CD4-positive, CD25-positive, alpha-beta regulatory T cell (primary cell): Measurements from ENCODE around the gene CCDC136. TPM values are rescaled to one million over a fixed set of nuclear protein-coding genes. Genes with fewer than 3 reads are reported as not detected.

Experiments used
- ATAC-seq, 2 donors: fragments of 150-1000 bp; cut with Tn5 transposase; one replicate each; pipeline ENCODE4 v1.10.0; 2021; ENCODE audit warnings: low read depth in 2 of 2, moderate number of reproducible peaks in 2 of 2, moderate library complexity in 1 of 2
- DNase-seq, 3 donors: peaks; one replicate each; pipeline versions ENCODE4 v3.0.0 to v3.0.0-alpha.2; 2012 to 2022; ENCODE audit warnings: mixed read lengths in 1 of 3
- H3K27ac ChIP-seq: one replicate; pipeline ENCODE4 v1.7.0; 2013; ENCODE audit warnings: mild to moderate bottlenecking, low read length; ENCODE audit not compliant: insufficient read depth, poor library complexity, severe bottlenecking
- H3K27me3 ChIP-seq: one replicate; pipeline ENCODE4 v1.7.0; 2013; ENCODE audit warnings: low read length; ENCODE audit not compliant: control insufficient read depth, insufficient read depth
- H3K36me3 ChIP-seq: one replicate; pipeline ENCODE4 v1.7.0; 2013; ENCODE audit warnings: mild to moderate bottlenecking, low read length, moderate library complexity; ENCODE audit not compliant: control insufficient read depth, insufficient read depth
- H3K4me1 ChIP-seq: 2 replicates; pipeline ENCODE4 v1.7.0; 2013; ENCODE audit warnings: mild to moderate bottlenecking, low read length; ENCODE audit not compliant: insufficient read depth, control insufficient read depth, poor library complexity, severe bottlenecking
- H3K4me3 ChIP-seq: one replicate; pipeline ENCODE4 v1.7.0; 2013; ENCODE audit warnings: low read depth, mild to moderate bottlenecking, low read length, moderate library complexity
- H3K9me3 ChIP-seq, 2 experiments: 1 replicate in 1 of 2; 2 replicates in 1 of 2; pipeline ENCODE4 v1.7.0; 2013; ENCODE audit warnings: low read length in 2 of 2, mild to moderate bottlenecking in 1 of 2, moderate library complexity in 1 of 2; ENCODE audit not compliant: control insufficient read depth in 2 of 2
- H3K27ac Mint-ChIP-seq, 3 donors: one replicate each; pipeline ENCODE4 v1.8.0; 2020 to 2022; ENCODE audit warnings: mild to moderate bottlenecking in 3 of 3, mixed read lengths in 3 of 3, moderate library complexity in 2 of 3
- H3K27me3 Mint-ChIP-seq: one replicate; pipeline ENCODE4 v1.8.0; 2022; ENCODE audit warnings: mild to moderate bottlenecking, mixed read lengths
- H3K36me3 Mint-ChIP-seq: one replicate; pipeline ENCODE4 v1.8.0; 2020; ENCODE audit warnings: mixed read lengths
- H3K4me1 Mint-ChIP-seq, 4 donors: one replicate each; pipeline ENCODE4 v1.8.0; 2020 to 2022; ENCODE audit warnings: mixed read lengths in 4 of 4, mild to moderate bottlenecking in 1 of 4
- H3K4me3 Mint-ChIP-seq, 4 donors: one replicate each; pipeline ENCODE4 v1.8.0; 2020 to 2022; ENCODE audit warnings: mild to moderate bottlenecking in 4 of 4, mixed read lengths in 4 of 4, moderate library complexity in 3 of 4
- H3K9me3 Mint-ChIP-seq, 7 donors: one replicate each; pipeline ENCODE4 v1.8.0; 2020 to 2022; ENCODE audit warnings: mixed read lengths in 7 of 7, mild to moderate bottlenecking in 3 of 7, moderate library complexity in 2 of 7
- polyA plus RNA-seq, 4 donors: library from polyadenylated mRNA; unstranded; fragments of 300-500 nt; fragmentation: Illumina TruSeq; gene quantifications; one replicate each; pipeline ENCODE4 v1.2.3, GENCODE V29; 2021
- total RNA-seq: library from RNA; stranded (reverse); gene quantifications from one replicate; pipeline ENCODE4 v1.2.3, GENCODE V29; 2022

The CCDC136 gene
- total and polyA plus RNA-seq, 5 donors from 2014 or later, result 0.48 to 14.1 (median 1.5) TPM

DNA sequence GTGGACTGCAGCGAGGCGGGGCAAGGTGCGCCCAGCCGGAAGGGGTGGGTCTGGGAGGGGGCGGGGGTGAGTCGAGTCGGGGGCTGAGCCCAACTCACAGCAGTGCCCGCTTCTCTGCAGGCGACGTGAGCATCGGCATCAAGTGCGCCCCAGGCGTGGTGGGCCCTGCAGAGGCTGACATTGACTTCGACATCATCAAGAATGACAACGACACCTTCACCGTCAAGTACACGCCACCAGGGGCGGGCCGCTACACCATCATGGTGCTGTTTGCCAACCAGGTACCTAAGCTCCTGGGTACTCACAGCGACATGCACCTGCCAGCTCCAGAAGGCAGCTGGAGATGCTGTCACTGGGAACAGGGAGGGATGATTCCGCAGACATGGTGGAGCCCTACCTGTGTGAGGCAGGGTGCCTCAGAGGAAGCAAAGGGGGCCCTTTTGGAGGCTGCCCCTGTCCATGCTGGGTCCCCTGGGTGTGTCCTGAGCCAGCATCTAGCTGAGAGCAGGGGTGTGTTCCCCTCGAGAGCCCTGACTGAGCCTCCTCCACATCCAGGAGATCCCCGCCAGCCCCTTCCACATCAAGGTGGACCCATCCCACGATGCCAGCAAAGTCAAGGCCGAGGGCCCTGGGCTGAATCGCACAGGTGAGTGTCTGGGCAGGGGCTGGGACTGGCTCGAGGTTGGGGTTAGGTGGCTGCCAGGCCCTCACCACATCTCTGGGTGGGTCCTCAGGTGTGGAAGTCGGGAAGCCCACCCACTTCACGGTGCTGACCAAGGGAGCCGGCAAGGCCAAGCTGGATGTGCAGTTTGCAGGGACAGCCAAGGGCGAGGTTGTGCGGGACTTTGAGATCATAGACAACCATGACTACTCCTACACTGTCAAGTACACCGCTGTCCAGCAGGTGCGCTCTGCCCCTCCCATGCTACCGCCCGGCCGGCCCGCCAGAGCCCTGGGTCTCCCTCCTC is 51.2 kb downstream of the CCDC136 start:
- Histone ChIP-seq H3K4me3 (no peak overlapping the region), H3K9me3 (no peaks in the 10 kb centered on the region), H3K27me3 (no peaks in the 10 kb centered on the region), H3K27ac (no peak overlapping the region), H3K4me1 (peaks cover 3% of the 10 kb centered on the region), H3K36me3 (no peaks in the 10 kb centered on the region)
- Mint-ChIP-seq H3K4me1 (peaks cover 0 to 3% (median 0%) of the 10 kb centered on the region in 4 donors), H3K36me3 (no peaks in the 10 kb centered on the region), H3K27ac (no peak overlapping the region), H3K27me3 (no peaks in the 10 kb centered on the region), H3K4me3 (no peak overlapping the region), H3K9me3 (no peaks in the 10 kb centered on the region)
- ATAC-seq, result no peak
- no peak for DNase-seq

DNA sequence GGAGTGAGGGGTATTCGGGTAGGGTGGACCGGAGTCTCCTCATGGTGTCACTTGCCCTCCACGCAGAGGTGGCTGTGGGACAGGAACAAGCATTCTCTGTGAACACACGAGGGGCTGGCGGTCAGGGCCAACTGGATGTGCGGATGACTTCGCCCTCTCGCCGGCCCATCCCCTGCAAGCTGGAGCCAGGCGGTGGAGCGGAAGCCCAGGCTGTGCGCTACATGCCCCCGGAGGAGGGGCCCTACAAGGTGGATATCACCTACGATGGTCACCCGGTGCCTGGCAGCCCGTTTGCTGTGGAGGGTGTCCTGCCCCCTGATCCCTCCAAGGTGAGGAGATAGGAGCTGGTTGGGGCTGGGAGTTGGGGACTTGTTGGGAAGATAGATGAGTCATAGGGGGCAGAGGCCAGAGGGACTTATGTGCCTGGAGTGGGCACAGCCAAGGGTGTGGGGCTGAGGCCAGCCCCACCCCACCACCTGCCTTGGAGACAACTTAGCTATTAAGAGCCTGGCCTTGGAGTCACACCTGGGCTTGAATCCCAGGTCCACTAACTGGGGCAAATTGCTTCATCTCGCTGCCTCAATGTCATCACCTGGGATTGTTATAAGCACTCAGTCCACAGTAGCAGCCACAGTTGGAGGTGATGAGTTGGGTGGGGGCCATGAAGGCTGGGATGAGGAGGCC is 52.3 kb downstream of the CCDC136 start:
- no peak overlapping the region for H3K4me3 Mint-ChIP-seq
- H3K4me1 Mint-ChIP-seq, result peaks cover 0 to 3% (median 0%) of the 10 kb centered on the region in 4 donors
- H3K9me3 ChIP-seq, result no peaks in the 10 kb centered on the region
- no peak overlapping the region for H3K4me3 ChIP-seq
- no peaks in the 10 kb centered on the region for H3K36me3 Mint-ChIP-seq
- peaks cover 3% of the 10 kb centered on the region for H3K4me1 ChIP-seq
- no peaks in the 10 kb centered on the region for H3K36me3 ChIP-seq
- no peaks in the 10 kb centered on the region for H3K27me3 Mint-ChIP-seq
- no peaks in the 10 kb centered on the region for H3K27me3 ChIP-seq
- H3K9me3 Mint-ChIP-seq, result no peaks in the 10 kb centered on the region
- H3K27ac ChIP-seq, result no peak overlapping the region
- H3K27ac Mint-ChIP-seq, result peak overlapping the region in 1 of 3 donors; percentile 60
- DNase-seq, result no peak
- no peak for ATAC-seq

DNA sequence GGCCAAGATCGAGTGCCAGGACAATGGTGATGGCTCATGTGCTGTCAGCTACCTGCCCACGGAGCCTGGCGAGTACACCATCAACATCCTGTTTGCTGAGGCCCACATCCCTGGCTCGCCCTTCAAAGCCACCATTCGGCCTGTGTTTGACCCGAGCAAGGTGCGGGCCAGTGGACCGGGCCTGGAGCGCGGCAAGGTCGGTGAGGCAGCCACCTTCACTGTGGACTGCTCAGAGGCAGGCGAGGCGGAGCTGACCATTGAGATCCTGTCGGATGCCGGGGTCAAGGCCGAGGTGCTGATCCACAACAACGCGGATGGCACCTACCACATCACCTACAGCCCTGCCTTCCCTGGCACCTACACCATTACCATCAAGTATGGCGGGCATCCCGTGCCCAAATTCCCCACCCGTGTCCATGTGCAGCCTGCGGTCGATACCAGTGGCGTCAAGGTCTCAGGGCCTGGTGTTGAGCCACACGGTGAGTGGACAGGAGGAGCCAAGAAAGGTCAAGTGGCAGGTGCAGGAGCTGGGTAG is 53.1 kb downstream of the CCDC136 start:
- no peaks in the 10 kb centered on the region for H3K36me3 Mint-ChIP-seq
- DNase-seq, result no peak
- Histone ChIP-seq H3K27me3 (no peaks in the 10 kb centered on the region), H3K9me3 (no peaks in the 10 kb centered on the region), H3K4me1 (peaks cover 3% of the 10 kb centered on the region), H3K36me3 (no peaks in the 10 kb centered on the region), H3K4me3 (no peak overlapping the region), H3K27ac (no peak overlapping the region)
- H3K4me1 Mint-ChIP-seq, result peaks cover 0 to 3% (median 0%) of the 10 kb centered on the region in 4 donors
- ATAC-seq, result no peak
- no peaks in the 10 kb centered on the region for H3K9me3 Mint-ChIP-seq
- H3K27ac Mint-ChIP-seq, result peak overlapping the region in 1 of 3 donors; percentile 38
- no peak overlapping the region for H3K4me3 Mint-ChIP-seq
- H3K27me3 Mint-ChIP-seq, result no peaks in the 10 kb centered on the region

DNA sequence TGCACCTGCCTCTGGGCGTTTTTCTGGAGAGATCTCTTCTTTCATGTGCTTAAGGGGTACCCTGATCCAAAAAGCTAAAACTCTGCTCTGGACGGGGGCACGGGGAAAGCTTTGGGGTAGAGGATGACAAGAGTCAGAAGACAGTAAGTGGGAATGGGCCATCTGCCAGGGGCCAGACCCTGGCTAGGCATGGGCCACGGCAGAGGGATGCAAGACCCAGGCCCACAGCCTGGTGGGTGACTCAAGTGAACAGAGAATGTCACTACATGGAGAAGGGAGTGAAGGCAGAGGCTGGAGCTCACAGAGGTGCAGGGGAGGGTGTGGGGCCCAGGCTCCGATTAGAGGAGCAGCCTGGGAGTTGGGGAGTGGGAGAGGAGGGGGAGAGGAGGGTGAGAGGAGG is 53.7 kb downstream of the CCDC136 start:
- Histone ChIP-seq H3K36me3 (no peaks in the 10 kb centered on the region), H3K27ac (no peak overlapping the region), H3K27me3 (no peaks in the 10 kb centered on the region), H3K4me1 (peaks cover 3% of the 10 kb centered on the region), H3K4me3 (no peak overlapping the region), H3K9me3 (no peaks in the 10 kb centered on the region)
- Mint-ChIP-seq H3K4me3 (no peak overlapping the region), H3K27ac (no peak overlapping the region), H3K9me3 (no peaks in the 10 kb centered on the region), H3K27me3 (no peaks in the 10 kb centered on the region), H3K36me3 (no peaks in the 10 kb centered on the region), H3K4me1 (peaks cover 0 to 3% (median 0%) of the 10 kb centered on the region in 4 donors)
- ATAC-seq (no peak), DNase-seq (no peak)

DNA sequence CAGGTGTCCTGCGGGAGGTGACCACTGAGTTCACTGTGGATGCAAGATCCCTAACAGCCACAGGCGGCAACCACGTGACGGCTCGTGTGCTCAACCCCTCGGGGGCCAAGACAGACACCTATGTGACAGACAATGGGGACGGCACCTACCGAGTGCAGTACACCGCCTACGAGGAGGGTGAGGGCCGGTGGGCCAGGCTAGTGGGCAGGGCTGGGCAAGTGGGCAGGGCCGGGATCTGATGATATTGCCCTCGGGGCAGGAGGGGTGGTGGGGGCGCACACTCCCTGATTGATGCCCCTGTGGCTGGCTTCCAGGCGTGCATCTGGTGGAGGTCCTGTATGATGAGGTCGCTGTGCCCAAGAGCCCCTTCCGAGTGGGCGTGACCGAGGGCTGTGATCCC is 54.2 kb downstream of the CCDC136 start:
- Mint-ChIP-seq H3K9me3 (no peaks in the 10 kb centered on the region), H3K4me3 (no peak overlapping the region), H3K36me3 (no peaks in the 10 kb centered on the region), H3K27ac (no peak overlapping the region), H3K27me3 (no peaks in the 10 kb centered on the region), H3K4me1 (peaks cover 0 to 3% (median 0%) of the 10 kb centered on the region in 4 donors)
- Histone ChIP-seq H3K27ac (no peak overlapping the region), H3K4me1 (peaks cover 3% of the 10 kb centered on the region), H3K9me3 (no peaks in the 10 kb centered on the region), H3K36me3 (no peaks in the 10 kb centered on the region), H3K4me3 (no peak overlapping the region), H3K27me3 (no peaks in the 10 kb centered on the region)
- ATAC-seq (no peak), DNase-seq (no peak)

DNA sequence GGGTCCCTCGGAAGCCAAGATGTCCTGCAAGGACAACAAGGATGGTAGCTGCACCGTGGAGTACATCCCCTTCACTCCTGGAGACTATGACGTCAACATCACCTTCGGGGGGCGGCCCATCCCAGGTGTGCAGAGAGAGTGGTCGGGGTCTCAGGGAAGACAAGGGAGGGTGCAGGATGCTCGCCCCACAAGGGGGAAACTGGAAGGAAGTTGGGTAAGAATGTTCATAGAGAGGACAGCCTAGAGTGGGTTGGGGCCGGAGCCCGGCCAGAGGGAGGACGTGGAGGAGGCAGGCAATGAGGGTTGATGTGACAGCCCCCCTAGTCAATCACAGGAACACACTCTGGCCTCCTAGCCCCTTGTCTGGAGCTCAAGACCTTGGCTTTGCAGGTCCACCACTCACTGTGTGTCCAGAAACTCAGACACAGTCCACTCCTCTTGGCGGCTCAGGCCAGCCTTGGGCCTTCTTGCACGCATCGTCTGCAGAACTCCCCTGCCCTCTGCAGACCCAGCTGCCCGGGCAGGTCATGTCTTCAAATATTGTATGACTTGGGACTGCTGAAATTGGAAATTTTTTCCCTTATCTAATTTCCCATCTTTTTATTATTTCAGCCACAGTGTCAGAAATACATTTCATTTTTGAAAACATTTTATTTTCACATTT is 55.1 kb downstream of the CCDC136 start:
- peaks cover 0 to 2% (median 0%) of the 10 kb centered on the region in 4 donors for H3K4me1 Mint-ChIP-seq
- Histone ChIP-seq H3K4me1 (peaks cover 3% of the 10 kb centered on the region), H3K27me3 (no peaks in the 10 kb centered on the region), H3K36me3 (no peaks in the 10 kb centered on the region), H3K9me3 (no peaks in the 10 kb centered on the region), H3K27ac (no peak overlapping the region), H3K4me3 (no peak overlapping the region)
- no peak overlapping the region for H3K4me3 Mint-ChIP-seq
- no peaks in the 10 kb centered on the region for H3K9me3 Mint-ChIP-seq
- no peaks in the 10 kb centered on the region for H3K36me3 Mint-ChIP-seq
- ATAC-seq (no peak), DNase-seq (no peak)
- H3K27ac Mint-ChIP-seq, result no peak overlapping the region
- no peaks in the 10 kb centered on the region for H3K27me3 Mint-ChIP-seq

DNA sequence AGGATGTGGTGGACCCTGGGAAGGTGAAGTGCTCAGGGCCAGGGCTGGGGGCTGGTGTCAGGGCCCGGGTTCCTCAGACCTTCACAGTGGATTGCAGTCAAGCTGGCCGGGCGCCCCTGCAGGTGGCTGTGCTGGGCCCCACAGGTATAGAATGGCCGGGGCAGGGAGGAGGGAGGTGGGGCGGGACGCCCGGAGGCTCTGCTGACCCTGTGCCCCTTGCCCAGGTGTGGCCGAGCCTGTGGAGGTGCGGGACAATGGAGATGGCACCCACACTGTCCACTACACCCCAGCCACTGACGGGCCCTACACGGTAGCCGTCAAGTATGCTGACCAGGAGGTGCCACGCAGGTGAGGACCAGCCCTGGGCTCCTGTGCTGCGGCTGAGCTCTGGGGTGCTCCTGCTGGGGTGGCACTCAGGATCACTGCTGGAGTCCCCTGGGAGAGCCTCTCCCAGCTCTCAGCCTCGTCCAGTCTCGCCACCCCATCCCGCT is 56.0 kb downstream of the CCDC136 start:
- Histone ChIP-seq H3K4me1 (no peaks in the 10 kb centered on the region), H3K4me3 (no peak overlapping the region), H3K27ac (no peak overlapping the region), H3K9me3 (no peaks in the 10 kb centered on the region), H3K27me3 (no peaks in the 10 kb centered on the region), H3K36me3 (no peaks in the 10 kb centered on the region)
- DNase-seq, result no peak
- no peaks in the 10 kb centered on the region for H3K36me3 Mint-ChIP-seq
- no peaks in the 10 kb centered on the region for H3K4me1 Mint-ChIP-seq
- no peak overlapping the region for H3K27ac Mint-ChIP-seq
- ATAC-seq, result no peak
- no peak overlapping the region for H3K4me3 Mint-ChIP-seq
- H3K9me3 Mint-ChIP-seq, result no peaks in the 10 kb centered on the region
- H3K27me3 Mint-ChIP-seq, result no peaks in the 10 kb centered on the region
